H1 (cell line): ENCODE results near the gene BZW1. TPM values are rescaled to one million over a fixed set of nuclear protein-coding genes. Genes with fewer than 3 reads are reported as not detected.

Experiments
- CTCF ChIA-PET: fragments of 300-600 bp; sonication (Branson Sonifier 250); formaldehyde crosslinking; loops from one replicate; lab custom pipeline; 2021; ENCODE audit not compliant: partially characterized antibody; lab: Charles Lee
- POLR2A ChIA-PET: fragments of 300-600 bp; sonication (Branson Sonifier 250); formaldehyde crosslinking; loops from one replicate; lab custom pipeline; 2021; ENCODE audit warnings: inconsistent platforms; ENCODE audit not compliant: partially characterized antibody; lab: Charles Lee
- DNase-seq, 2 experiments: peaks; one replicate each; pipeline versions ENCODE4 v3.0.0 to v3.0.0-alpha.2; 2010 to 2022; ENCODE audit warnings: low spot score in 2 of 2, low read depth in 1 of 2, mixed read lengths in 1 of 2
- FAIRE-seq: peaks from 2 replicates; lab custom pipeline; 2011; peaks lifted over from hg19 to GRCh38; lab: Jason Lieb, UNC
- H2AFZ ChIP-seq: 2 replicates; pipeline ENCODE4 v1.8.1; 2012; ENCODE audit warnings: low read length, inconsistent platforms
- H2AK5ac ChIP-seq: 2 replicates; pipeline ENCODE4 v1.6.1; 2013; ENCODE audit warnings: low read depth, low read length
- H2BK120ac ChIP-seq: replicated peaks from 2 replicates; pipeline ENCODE3; 2013; ENCODE audit warnings: low read depth, low read length, inconsistent platforms
- H2BK12ac ChIP-seq: 2 replicates; pipeline ENCODE4 v1.6.1; 2013; ENCODE audit warnings: low read depth, low read length
- H2BK15ac ChIP-seq: 2 replicates; pipeline ENCODE4 v1.6.1; 2013; ENCODE audit warnings: low read length
- H2BK20ac ChIP-seq: 2 replicates; pipeline ENCODE4 v1.6.1; 2013; ENCODE audit warnings: low read length
- H2BK5ac ChIP-seq: 2 replicates; pipeline ENCODE4 v1.6.1; 2013; ENCODE audit warnings: low read depth, low read length
- H3K14ac ChIP-seq: 2 replicates; pipeline ENCODE4 v1.6.1; 2013; ENCODE audit warnings: inconsistent platforms; ENCODE audit not compliant: insufficient read length
- H3K18ac ChIP-seq: 2 replicates; pipeline ENCODE4 v1.6.1; 2013; ENCODE audit warnings: low read length; ENCODE audit errors: extremely low read depth
- H3K23ac ChIP-seq: 2 replicates; pipeline ENCODE4 v1.6.1; 2013; ENCODE audit warnings: inconsistent platforms; ENCODE audit not compliant: insufficient read length
- H3K23me2 ChIP-seq: 2 replicates; pipeline ENCODE4 v1.6.1; 2013; ENCODE audit warnings: low read depth, low read length
- H3K27ac ChIP-seq: 2 replicates; pipeline ENCODE4 v1.6.1; 2011; ENCODE audit warnings: low read depth, low read length, inconsistent platforms
- H3K27me3 ChIP-seq, 4 experiments: replicated peaks in 1 of 4; 1 replicate in 1 of 4; 2 replicates in 3 of 4; pipeline versions ENCODE4 v1.6.1 to v1.8.1; 2011 to 2013; ENCODE audit warnings: low read length in 3 of 4, mild to moderate bottlenecking in 3 of 4, inconsistent platforms in 2 of 4, mixed read lengths in 2 of 4, moderate library complexity in 1 of 4; ENCODE audit not compliant: control insufficient read depth in 3 of 4, insufficient read depth in 3 of 4; ENCODE audit errors: extremely low read depth in 1 of 4
- H3K36me3 ChIP-seq, 4 experiments: 2 replicates each; pipeline versions ENCODE4 v1.6.1 to v1.8.1; 2011 to 2013; ENCODE audit warnings: mild to moderate bottlenecking in 4 of 4, low read length in 3 of 4, moderate library complexity in 2 of 4, control low read depth in 1 of 4, inconsistent platforms in 1 of 4; ENCODE audit not compliant: insufficient read depth in 4 of 4, control insufficient read depth in 2 of 4
- H3K4ac ChIP-seq: replicated peaks from 2 replicates; pipeline ENCODE3; 2013; ENCODE audit warnings: low read length, low read depth, mixed read lengths, inconsistent platforms; ENCODE audit not compliant: insufficient read length
- H3K4me1 ChIP-seq, 4 experiments: replicated peaks in 1 of 4; 1 replicate in 1 of 4; 2 replicates in 3 of 4; pipeline versions ENCODE4 v1.6.1 to v1.8.1; 2011 to 2013; ENCODE audit warnings: low read length in 3 of 4, inconsistent platforms in 2 of 4, mixed read lengths in 1 of 4; ENCODE audit not compliant: insufficient read depth in 4 of 4, control insufficient read depth in 3 of 4
- H3K4me2 ChIP-seq, 2 experiments: 2 replicates each; pipeline versions ENCODE4 v1.6.1 to v1.8.1; 2011 to 2013; ENCODE audit warnings: low read depth in 2 of 2, low read length in 2 of 2, control low read depth in 1 of 2, inconsistent platforms in 1 of 2, mild to moderate bottlenecking in 1 of 2; ENCODE audit not compliant: insufficient read depth in 1 of 2
- H3K4me3 ChIP-seq, 4 experiments: fragments of 200-600, 300-600 bp in 1 of 4; sonication (generic), shearing (Covaris generic), sonication (Bioruptor Twin) in 1 of 4; 2 replicates each; pipeline versions ENCODE4 v1.5.1 to v1.8.1; 2011 to 2016; ENCODE audit warnings: low read length in 4 of 4, low read depth in 3 of 4, control low read depth in 2 of 4, inconsistent platforms in 2 of 4, mild to moderate bottlenecking in 2 of 4, mixed read lengths in 1 of 4, moderate library complexity in 1 of 4; ENCODE audit not compliant: insufficient read depth in 2 of 4; ENCODE audit errors: extremely low read depth in 1 of 4
- H3K56ac ChIP-seq: replicated peaks from 2 replicates; pipeline ENCODE3; 2013; ENCODE audit warnings: low read depth, mild to moderate bottlenecking, mixed read lengths, low read length, inconsistent platforms; ENCODE audit not compliant: insufficient read length
- H3K79me1 ChIP-seq: 2 replicates; pipeline ENCODE4 v1.6.1; 2013; ENCODE audit warnings: low read depth, low read length, control low read depth
- H3K79me2 ChIP-seq, 2 experiments: 2 replicates each; pipeline versions ENCODE4 v1.6.1 to v1.8.1; 2012 to 2013; ENCODE audit warnings: low read length in 2 of 2, mild to moderate bottlenecking in 2 of 2, inconsistent platforms in 1 of 2; ENCODE audit not compliant: insufficient read depth in 2 of 2, control insufficient read depth in 1 of 2
- H3K9ac ChIP-seq, 4 experiments: replicated peaks in 1 of 4; 1 replicate in 1 of 4; 2 replicates in 3 of 4; pipeline versions ENCODE4 v1.6.1 to v1.8.1; 2011 to 2013; ENCODE audit warnings: low read depth in 3 of 4, low read length in 3 of 4, control low read depth in 2 of 4, mild to moderate bottlenecking in 2 of 4, moderate library complexity in 2 of 4, inconsistent platforms in 1 of 4; ENCODE audit errors: extremely low read depth in 1 of 4
- H3K9me3 ChIP-seq, 2 experiments: 2 replicates each; pipeline versions ENCODE4 v1.6.1 to v1.8.1; 2012 to 2013; ENCODE audit warnings: mild to moderate bottlenecking in 2 of 2, moderate library complexity in 2 of 2, control low read depth in 1 of 2, inconsistent platforms in 1 of 2, low read depth in 1 of 2, low read length in 1 of 2, mixed read lengths in 1 of 2; ENCODE audit not compliant: insufficient read depth in 2 of 2
- H4K20me1 ChIP-seq, 2 experiments: replicated peaks in 1 of 2; 2 replicates each; pipeline versions ENCODE3 to v1.8.1; 2011 to 2013; ENCODE audit warnings: inconsistent platforms in 2 of 2, low read length in 2 of 2, mild to moderate bottlenecking in 1 of 2; ENCODE audit not compliant: insufficient read depth in 2 of 2, control insufficient read depth in 1 of 2
- H4K5ac ChIP-seq: 2 replicates; pipeline ENCODE4 v1.6.1; 2013; ENCODE audit warnings: low read length, low read depth, mixed read lengths, inconsistent platforms; ENCODE audit not compliant: insufficient read length
- H4K8ac ChIP-seq: 2 replicates; pipeline ENCODE4 v1.8.0; 2013; ENCODE audit warnings: mild to moderate bottlenecking, moderate library complexity, low read length, inconsistent platforms; ENCODE audit not compliant: insufficient read depth; ENCODE audit errors: extremely low read depth
- H4K91ac ChIP-seq: replicated peaks from 2 replicates; pipeline ENCODE3; 2013; ENCODE audit warnings: low read length, mixed read lengths, inconsistent platforms; ENCODE audit not compliant: insufficient read length
- ASH2L ChIP-seq: fragments of 200-600, 300-600 bp; sonication (generic); IDR thresholded peaks from one replicate; pipeline ENCODE4 v1.7.1; 2017; ENCODE audit warnings: low read length
- BRCA1 ChIP-seq: IDR thresholded peaks from 2 replicates; pipeline ENCODE4 v1.6.1; 2012; ENCODE audit warnings: low read depth, low read length, improper control_type of control experiment
- JUN ChIP-seq: IDR thresholded peaks from 2 replicates; pipeline ENCODE4 v1.6.1; 2011; ENCODE audit warnings: low read depth, mild to moderate bottlenecking, improper control_type of control experiment, low read length
- KDM1A ChIP-seq: fragments of 200-600, 300-600 bp; sonication (generic); IDR thresholded peaks from 2 replicates; pipeline ENCODE4 v1.7.1; 2016; ENCODE audit warnings: mild to moderate bottlenecking, low read length, borderline replicate concordance
- PHF8 ChIP-seq: fragments of 200-600 bp; sonication (generic); conservative IDR thresholded peaks from 2 replicates; pipeline ENCODE4 v1.7.1; 2012; ENCODE audit warnings: low read depth, mild to moderate bottlenecking, inconsistent platforms, low read length, moderate library complexity
- RAD21 ChIP-seq, 2 experiments: IDR thresholded peaks in 1 of 2; conservative IDR thresholded peaks in 1 of 2; 2 replicates each; pipeline ENCODE4 v1.6.1; 2011; ENCODE audit warnings: low read depth in 2 of 2, low read length in 2 of 2, improper control_type of control experiment in 1 of 2, inconsistent platforms in 1 of 2, mild to moderate bottlenecking in 1 of 2, moderate library complexity in 1 of 2
- RBBP5 ChIP-seq: IDR thresholded peaks from 2 replicates; pipeline ENCODE4 v1.7.1; 2012; ENCODE audit warnings: low read depth, mild to moderate bottlenecking, inconsistent platforms, low read length, moderate library complexity, borderline replicate concordance
- RNF2 ChIP-seq: fragments of 200-900, 300-1000 bp; sonication (generic); IDR thresholded peaks from 2 replicates; pipeline ENCODE4 v1.7.1; 2016; ENCODE audit warnings: borderline replicate concordance, low read depth, mild to moderate bottlenecking, antibody characterized with exemption, low read length; ENCODE audit not compliant: poor library complexity, severe bottlenecking; ENCODE audit errors: missing control alignments
- RXRA ChIP-seq: IDR thresholded peaks from 2 replicates; pipeline ENCODE4 v1.6.1; 2011; ENCODE audit warnings: low read depth, mild to moderate bottlenecking, low read length, moderate library complexity; ENCODE audit not compliant: insufficient read depth
- SRF ChIP-seq: IDR thresholded peaks from 2 replicates; pipeline ENCODE4 v1.6.1; 2011; ENCODE audit warnings: mild to moderate bottlenecking, low read depth, low read length, moderate library complexity
- TAF7 ChIP-seq: optimal IDR thresholded peaks from 2 replicates; pipeline ENCODE3; 2011; ENCODE audit warnings: low read depth, mild to moderate bottlenecking, inconsistent platforms, low read length, moderate library complexity, borderline replicate concordance
- TBP ChIP-seq: IDR thresholded peaks from 2 replicates; pipeline ENCODE4 v1.6.1; 2011; ENCODE audit warnings: low read depth, low read length, improper control_type of control experiment
- YY1 ChIP-seq: IDR thresholded peaks from 2 replicates; pipeline ENCODE4 v1.6.1; 2011; ENCODE audit warnings: low read depth, mild to moderate bottlenecking, low read length
- WGBS, 2 experiments: shearing (Covaris generic) in 1 of 2; methylation state at CpG; one replicate each; pipeline versions ENCODE4 v1.1.6 to v1.1.7; 2013 to 2015; ENCODE audit warnings: low lambda C conversion rate in 2 of 2, mixed read lengths in 2 of 2, inconsistent platforms in 1 of 2, low coverage in 1 of 2, missing lambda C conversion rate in 1 of 2; ENCODE audit not compliant: insufficient replicate concordance in 2 of 2, insufficient coverage in 1 of 2, insufficient read length in 1 of 2; ENCODE audit errors: extremely low coverage in 1 of 2, missing lambda C conversion rate in 1 of 2; 5-methylcytosine and 5-hydroxymethylcytosine counted together
- polyA plus RNA-seq, 7 experiments: library from polyadenylated mRNA; depleted of rRNA in 3 of 7; stranded (reverse) in 5 of 7; unstranded in 2 of 7; fragments of >200 nt in 5 of 7; fragments of 200-250 nt in 2 of 7; gene quantifications; 1 replicate in 5 of 7; 2 replicates in 1 of 7; 4 replicates in 1 of 7; pipeline versions ENCODE4 v1.2.1 to v1.2.3, GENCODE V29; 2011 to 2013; ENCODE audit warnings: missing spikeins in 2 of 7, mixed read lengths in 2 of 7
- total RNA-seq: library from RNA; stranded (reverse); fragmentation: NEBNext Ultra II Directional; extraction: Animal tissue kit (Norgen Biotek cat#: 25700); gene quantifications from 2 replicates; pipeline ENCODE4 v1.2.1, GENCODE V29; 2021
- TF ChIP-seq, protein P1 (sequence below): IDR thresholded peaks from 2 replicates; pipeline ENCODE4 v1.6.1; 2012; ENCODE audit warnings: inconsistent platforms

Gene BZW1
- total and polyA plus RNA-seq, 2 of the 8 experiments (the other 6 are each of a cell fraction or from before 2014, with no cell fraction given), result 152 to 335 TPM

DNA sequence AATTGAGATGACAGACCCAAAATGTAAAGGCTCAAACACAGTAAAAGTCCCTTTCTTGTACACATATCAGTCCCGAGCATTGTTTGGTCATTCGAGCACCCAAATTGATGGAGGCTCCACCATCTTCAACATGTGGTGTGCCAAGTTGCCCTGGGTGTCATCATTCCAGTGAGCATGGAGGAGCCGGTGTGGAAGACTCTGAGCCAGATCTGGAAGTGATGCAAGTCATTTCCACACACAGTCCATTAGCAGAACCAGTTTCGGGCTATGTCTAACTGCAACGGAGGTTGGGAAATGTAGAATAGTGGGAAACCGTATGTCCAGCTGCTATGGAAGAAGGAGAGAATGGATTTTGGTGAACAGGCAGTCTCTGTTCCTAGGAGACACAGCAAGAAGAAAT, 40.9 kb upstream of the BZW1 start:
- FAIRE-seq (no peak), DNase-seq (no peak)
- Histone ChIP-seq H3K27ac (no peak overlapping the region), H4K5ac (no peak overlapping the region), H2BK5ac (no peak overlapping the region), H3K4ac (no peak overlapping the region), H3K4me3 (no peak overlapping the region), H2BK20ac (no peak overlapping the region), H3K9ac (no peak overlapping the region), H4K91ac (no peak overlapping the region), H3K14ac (no peak overlapping the region), H3K9me3 (no peaks in the 10 kb centered on the region), H3K56ac (no peak overlapping the region), H2BK120ac (no peak overlapping the region), H3K23me2 (no peaks in the 10 kb centered on the region), H3K79me1 (no peaks in the 10 kb centered on the region), H3K18ac (no peak overlapping the region), H3K4me2 (no peak overlapping the region), H2AK5ac (no peak overlapping the region), H3K27me3 (no peaks in the 10 kb centered on the region), H4K20me1 (no peaks in the 10 kb centered on the region), H3K4me1 (no peaks in the 10 kb centered on the region), H2BK15ac (no peak overlapping the region), H4K8ac (no peak overlapping the region), H3K23ac (no peak overlapping the region), H2AFZ (no peak overlapping the region), H2BK12ac (no peak overlapping the region), H3K79me2 (no peaks in the 10 kb centered on the region), H3K36me3 (no peaks in the 10 kb centered on the region)
- POLR2A ChIA-PET, result no interaction called here
- CTCF ChIA-PET, result interaction anchor here (0.6 kb wide), 1 partner anchor 58 kb away, joined by 3 read pairs; no protein-coding TSS in a partner anchor
- 93% methylated on average over 6 of the region's 6 CpGs; no CpG with 5 or more reads in 1 of the 2 experiments for WGBS, 2 experiments
- TF ChIP-seq, protein P1, sequence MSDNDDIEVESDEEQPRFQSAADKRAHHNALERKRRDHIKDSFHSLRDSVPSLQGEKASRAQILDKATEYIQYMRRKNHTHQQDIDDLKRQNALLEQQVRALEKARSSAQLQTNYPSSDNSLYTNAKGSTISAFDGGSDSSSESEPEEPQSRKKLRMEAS, result no peak
- TF ChIP-seq RBBP5 (no peak), TBP (no peak), PHF8 (no peak), RNF2 (no peak), KDM1A (no peak), TAF7 (no peak), RAD21 (IDR thresholded peaks at IDR 0.05 in 1 of 2, conservative IDR thresholded peaks at IDR 0.05 in 1 of 2; ENCODE audit: low read depth in 2 of 2, low read length in 2 of 2) (no peak), ASH2L (no peak), BRCA1 (no peak), SRF (no peak), JUN (no peak), RXRA (no peak), YY1 (no peak)
